Keratinocyte (primary cell): Measurements from ENCODE around the gene AGRN. TPM values are rescaled to one million over a fixed set of nuclear protein-coding genes. Genes with fewer than 3 reads are reported as not detected.

ENCODE experiments used
- DNase-seq: peaks from one replicate; pipeline ENCODE4 v3.0.0-alpha.2; 2011; ENCODE audit warnings: low read depth, missing footprints, low spot score
- FAIRE-seq: peaks from 2 replicates; lab custom pipeline; 2011; peaks lifted over from hg19 to GRCh38; lab: Jason Lieb, UNC
- H2AFZ ChIP-seq: 2 replicates; pipeline ENCODE4 v1.6.0; 2012; ENCODE audit warnings: low read length, control low read depth, inconsistent platforms; ENCODE audit not compliant: control insufficient read depth
- H3K27ac ChIP-seq: 2 replicates; pipeline ENCODE4 v1.5.1; 2011; ENCODE audit warnings: low read length; ENCODE audit not compliant: control insufficient read depth, insufficient read depth
- H3K27me3 ChIP-seq: 3 replicates; pipeline ENCODE4 v1.6.0; 2011; ENCODE audit warnings: low read length; ENCODE audit not compliant: control insufficient read depth, insufficient read depth; ENCODE audit errors: extremely low read depth
- H3K36me3 ChIP-seq, 2 experiments: 2 replicates in 1 of 2; 3 replicates in 1 of 2; pipeline ENCODE4 v1.5.1; 2011; ENCODE audit warnings: low read length in 2 of 2, mild to moderate bottlenecking in 1 of 2; ENCODE audit not compliant: control insufficient read depth in 2 of 2, insufficient read depth in 2 of 2; ENCODE audit errors: extremely low read depth in 1 of 2
- H3K4me1 ChIP-seq: 3 replicates; pipeline ENCODE4 v1.5.1; 2011; ENCODE audit warnings: low read length; ENCODE audit not compliant: control insufficient read depth, insufficient read depth; ENCODE audit errors: extremely low read depth
- H3K4me2 ChIP-seq: 3 replicates; pipeline ENCODE4 v1.6.0; 2011; ENCODE audit warnings: low read depth, low read length; ENCODE audit not compliant: control insufficient read depth, insufficient read depth; ENCODE audit errors: extremely low read depth
- H3K4me3 ChIP-seq, 3 experiments: fragments of 200-600 bp in 1 of 3; sonication (generic) in 1 of 3; 2 replicates in 2 of 3; 3 replicates in 1 of 3; pipeline ENCODE4 v1.5.1; 2011 to 2016; ENCODE audit warnings: low read length in 3 of 3, mild to moderate bottlenecking in 3 of 3, control low read depth in 2 of 3, inconsistent platforms in 1 of 3, low read depth in 1 of 3, mixed read lengths in 1 of 3, mixed run types in 1 of 3, moderate library complexity in 1 of 3; ENCODE audit not compliant: control insufficient read depth in 2 of 3, insufficient read depth in 2 of 3; ENCODE audit errors: extremely low read depth in 1 of 3
- H3K79me2 ChIP-seq: 2 replicates; pipeline ENCODE4 v1.6.0; 2012; ENCODE audit warnings: low read length; ENCODE audit not compliant: control insufficient read depth, insufficient read depth
- H3K9ac ChIP-seq: 3 replicates; pipeline ENCODE4 v1.6.0; 2011; ENCODE audit warnings: low read length; ENCODE audit not compliant: control insufficient read depth, insufficient read depth; ENCODE audit errors: extremely low read depth
- H3K9me1 ChIP-seq: 3 replicates; pipeline ENCODE4 v1.6.0; 2011; ENCODE audit warnings: low read length; ENCODE audit not compliant: control insufficient read depth, insufficient read depth; ENCODE audit errors: extremely low read depth
- H3K9me3 ChIP-seq: 2 replicates; pipeline ENCODE4 v1.5.1; 2012; ENCODE audit warnings: low read depth, low read length; ENCODE audit not compliant: control insufficient read depth
- H4K20me1 ChIP-seq: 3 replicates; pipeline ENCODE4 v1.6.0; 2011; ENCODE audit warnings: low read length; ENCODE audit not compliant: control insufficient read depth, insufficient read depth; ENCODE audit errors: extremely low read depth
- EZH2 ChIP-seq: IDR thresholded peaks from one replicate; pipeline ENCODE4 v1.6.1; 2012; ENCODE audit warnings: inconsistent platforms, mild to moderate bottlenecking, low read length, moderate library complexity
- dilution Hi-C: fragments of 300-500 bp; cut with MboI; formaldehyde crosslinking; loops from one replicate; pipeline ENCODE4 v1.7.0; 2020; ENCODE audit warnings: low sequenced_read_pairs; ENCODE audit not compliant: extremely low pct_ligation_motif_present
- polyA plus RNA-seq, 5 experiments: library from polyadenylated mRNA; depleted of rRNA in 3 of 5; stranded (reverse) in 3 of 5; stranded (forward) in 1 of 5; unstranded in 1 of 5; fragments of >200 nt; gene quantifications; 1 replicate in 1 of 5; 2 replicates in 3 of 5; 3 replicates in 1 of 5; pipeline versions ENCODE4 v1.2.1 to v1.2.3, GENCODE V29; 2011 to 2012; ENCODE audit warnings: missing spikeins in 2 of 5, low read depth in 1 of 5, low replicate concordance in 1 of 5
- TF ChIP-seq, protein P1 (sequence below), 3 experiments: IDR thresholded peaks in 1 of 3; conservative IDR thresholded peaks in 1 of 3; optimal IDR thresholded peaks in 1 of 3; 2 replicates in 2 of 3; 3 replicates in 1 of 3; pipeline versions ENCODE3 to v1.5.1; 2011; ENCODE audit warnings: low read length in 3 of 3, mild to moderate bottlenecking in 3 of 3, moderate library complexity in 2 of 3, control low read depth in 1 of 3, inconsistent platforms in 1 of 3; ENCODE audit not compliant: insufficient read depth in 2 of 3; ENCODE audit errors: extremely low read depth in 1 of 3

AGRN gene
- polyA plus RNA-seq, 1 donor (not counting 4 experiments of a cell fraction or from before 2014, with no cell fraction given): 72.4 TPM

DNA sequence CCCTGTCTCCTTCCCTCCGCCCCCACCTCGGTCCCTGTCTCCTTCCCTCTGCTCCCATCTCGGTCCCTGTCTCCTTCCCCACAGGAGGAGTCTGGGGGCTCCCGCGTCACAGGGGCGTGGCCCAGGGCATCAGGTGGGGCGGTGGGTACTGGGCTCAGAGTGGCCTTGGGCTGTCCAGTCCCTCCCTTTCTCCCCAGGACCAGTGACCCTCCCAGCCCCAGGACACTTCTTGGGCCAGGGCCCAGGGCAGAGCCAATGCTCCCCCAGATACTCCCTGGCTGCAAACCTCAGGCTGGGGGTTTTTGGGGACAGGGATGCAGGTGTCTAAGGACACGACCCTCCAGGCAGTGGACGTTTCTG lies 61.0 kb downstream of the AGRN start:
- H3K4me2 ChIP-seq: no peak overlapping the region
- no peak overlapping the region for H2AFZ ChIP-seq
- no peak for DNase-seq
- no peaks in the 10 kb centered on the region for H3K9me3 ChIP-seq
- H3K4me3 ChIP-seq: no peak overlapping the region
- no peaks in the 10 kb centered on the region for H3K9me1 ChIP-seq
- no peak for FAIRE-seq
- no peak overlapping the region for H3K27ac ChIP-seq
- no peak for TF ChIP-seq EZH2
- TF ChIP-seq, protein P1, sequence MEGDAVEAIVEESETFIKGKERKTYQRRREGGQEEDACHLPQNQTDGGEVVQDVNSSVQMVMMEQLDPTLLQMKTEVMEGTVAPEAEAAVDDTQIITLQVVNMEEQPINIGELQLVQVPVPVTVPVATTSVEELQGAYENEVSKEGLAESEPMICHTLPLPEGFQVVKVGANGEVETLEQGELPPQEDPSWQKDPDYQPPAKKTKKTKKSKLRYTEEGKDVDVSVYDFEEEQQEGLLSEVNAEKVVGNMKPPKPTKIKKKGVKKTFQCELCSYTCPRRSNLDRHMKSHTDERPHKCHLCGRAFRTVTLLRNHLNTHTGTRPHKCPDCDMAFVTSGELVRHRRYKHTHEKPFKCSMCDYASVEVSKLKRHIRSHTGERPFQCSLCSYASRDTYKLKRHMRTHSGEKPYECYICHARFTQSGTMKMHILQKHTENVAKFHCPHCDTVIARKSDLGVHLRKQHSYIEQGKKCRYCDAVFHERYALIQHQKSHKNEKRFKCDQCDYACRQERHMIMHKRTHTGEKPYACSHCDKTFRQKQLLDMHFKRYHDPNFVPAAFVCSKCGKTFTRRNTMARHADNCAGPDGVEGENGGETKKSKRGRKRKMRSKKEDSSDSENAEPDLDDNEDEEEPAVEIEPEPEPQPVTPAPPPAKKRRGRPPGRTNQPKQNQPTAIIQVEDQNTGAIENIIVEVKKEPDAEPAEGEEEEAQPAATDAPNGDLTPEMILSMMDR (optimal IDR thresholded peaks at IDR 0.05 in 1 of 3, IDR thresholded peaks at IDR 0.05 in 1 of 3, conservative IDR thresholded peaks at IDR 0.05 in 1 of 3; ENCODE audit: extremely low read depth in 1 of 3, insufficient read depth in 2 of 3, low read length in 3 of 3): no peak
- no peak overlapping the region for H3K9ac ChIP-seq
- no peaks in the 10 kb centered on the region for H4K20me1 ChIP-seq
- peaks cover 12% of the 10 kb centered on the region for H3K4me1 ChIP-seq
- H3K27me3 ChIP-seq: no peaks in the 10 kb centered on the region
- H3K36me3 ChIP-seq: peaks cover 0 to 6% of the 10 kb centered on the region in 2 experiments
- dilution Hi-C loops: no loop called here
- H3K79me2 ChIP-seq: no peaks in the 10 kb centered on the region

DNA sequence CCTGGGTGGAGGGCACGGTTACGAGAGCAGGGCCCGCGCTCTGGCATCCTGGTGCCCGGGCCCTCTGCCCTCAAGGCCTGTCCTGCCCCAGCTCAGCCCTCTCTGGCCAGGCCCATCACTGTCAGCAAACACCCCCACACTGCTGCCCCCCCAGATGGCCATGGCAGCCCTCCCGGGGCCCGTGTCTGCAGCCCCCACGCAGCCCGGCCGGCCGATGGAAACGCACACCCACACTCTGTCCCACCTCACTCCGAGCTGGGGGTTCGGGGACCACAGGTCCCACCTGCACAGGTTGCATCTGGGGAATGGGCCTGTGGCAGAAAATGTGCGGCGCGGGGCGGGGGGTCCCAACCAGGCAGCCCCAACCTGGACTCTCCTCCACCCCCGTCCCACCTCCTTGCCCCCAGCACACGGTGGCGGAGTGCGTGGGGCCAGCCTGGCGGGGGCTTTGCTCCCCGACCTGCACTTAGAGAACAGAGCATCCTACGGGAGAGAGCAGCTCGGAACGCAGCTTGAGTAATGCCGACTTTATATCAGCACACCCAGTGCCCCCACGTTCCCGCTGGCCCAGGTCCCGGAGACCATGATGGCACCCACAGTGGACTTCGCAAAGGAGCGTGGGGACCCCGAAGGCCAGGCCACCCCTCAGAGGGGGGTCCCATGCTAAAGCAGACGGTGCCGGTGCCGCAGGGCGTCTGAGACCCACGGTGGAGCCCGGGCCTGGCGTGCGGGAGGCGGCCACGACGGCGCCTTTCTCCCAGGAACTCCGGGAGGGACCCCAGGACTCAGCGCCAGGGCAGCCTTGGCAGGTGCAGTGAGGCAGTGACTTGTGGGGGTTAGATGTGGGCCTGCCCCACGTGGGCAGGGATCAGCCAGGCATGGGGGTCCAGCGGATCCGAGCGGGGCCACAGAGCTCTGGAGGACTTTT lies 61.7 kb downstream of the AGRN start:
- peaks cover 12% of the 10 kb centered on the region for H3K4me1 ChIP-seq
- H3K9me3 ChIP-seq: no peaks in the 10 kb centered on the region
- no peak overlapping the region for H3K4me3 ChIP-seq
- H3K36me3 ChIP-seq: peaks cover 0 to 6% of the 10 kb centered on the region in 2 experiments
- TF ChIP-seq EZH2: no peak
- TF ChIP-seq, protein P1 (optimal IDR thresholded peaks at IDR 0.05 in 1 of 3, IDR thresholded peaks at IDR 0.05 in 1 of 3, conservative IDR thresholded peaks at IDR 0.05 in 1 of 3; ENCODE audit: extremely low read depth in 1 of 3, insufficient read depth in 2 of 3, low read length in 3 of 3): no peak
- H3K27ac ChIP-seq: no peak overlapping the region
- H2AFZ ChIP-seq: no peak overlapping the region
- DNase-seq (no peak), FAIRE-seq (no peak)
- dilution Hi-C loops: no loop called here
- no peak overlapping the region for H3K9ac ChIP-seq
- H3K9me1 ChIP-seq: no peaks in the 10 kb centered on the region
- H3K4me2 ChIP-seq: no peak overlapping the region
- H3K79me2 ChIP-seq: no peaks in the 10 kb centered on the region
- no peaks in the 10 kb centered on the region for H3K27me3 ChIP-seq
- H4K20me1 ChIP-seq: no peaks in the 10 kb centered on the region
